ENCODE results near the gene IL22RA1. TPM values are rescaled to one million over a fixed set of nuclear protein-coding genes. Genes with fewer than 3 reads are reported as not detected.

IL22RA1 gene
- total and polyA plus RNA-seq, 2 of the 8 experiments (the other 6 are each of a cell fraction or from before 2014, with no cell fraction given): 0.17 to 0.32 TPM

GRCh38 chr1:24114753-24115152 lies 28.2 kb downstream of the IL22RA1 start (continued):
- TF ChIP-seq CHD7 (IDR thresholded peaks at IDR 0.05; ENCODE audit: insufficient replicate concordance, low read length): no peak
- no peak for TF ChIP-seq ASH2L (IDR thresholded peaks at IDR 0.05; ENCODE audit: low read length)
- no peak for TF ChIP-seq JUN (IDR thresholded peaks at IDR 0.05; ENCODE audit: low read depth, low read length)
- TF ChIP-seq BCL11A (IDR thresholded peaks at IDR 0.05; ENCODE audit: low read depth in 2 of 2, low read length in 2 of 2): no peak
- TF ChIP-seq YY1 (IDR thresholded peaks at IDR 0.05; ENCODE audit: low read depth, low read length): no peak
